Pancreas (tissue), 10 donors: ENCODE results near the gene ARHGEF7. TPM values are rescaled to one million over a fixed set of nuclear protein-coding genes. Genes with fewer than 3 reads are reported as not detected.

ENCODE experiments used
- ATAC-seq, 4 donors: fragments of 200-7000 bp; cut with Tn5 transposase; one replicate each; pipeline versions ENCODE4 v1.8.0 to v1.9.1; 2020; ENCODE audit warnings: mild to moderate bottlenecking in 4 of 4, moderate library complexity in 4 of 4
- DNase-seq, 6 donors: peaks; one replicate each; pipeline ENCODE4 v3.0.0-alpha.2; 2020
- FAIRE-seq: peaks from 2 replicates; lab custom pipeline; 2012; peaks lifted over from hg19 to GRCh38; lab: Jason Lieb, UNC
- H3K27ac ChIP-seq, 4 donors: fragments of 200-600 bp; sonication (generic); 1 replicate in 3 of 4; 2 replicates in 1 of 4; pipeline versions ENCODE4 v1.5.0 to v1.8.0; 2020
- H3K27me3 ChIP-seq, 4 donors: fragments of 200-600 bp; one replicate each; pipeline ENCODE4 v1.8.0; 2021
- H3K36me3 ChIP-seq, 3 donors: fragments of 200-600 bp; sonication (generic) in 1 of 3; one replicate each; pipeline versions ENCODE4 v1.5.0 to v1.8.0; 2020 to 2021
- H3K4me1 ChIP-seq, 3 donors: fragments of 200-600 bp; one replicate each; pipeline ENCODE4 v1.8.0; 2021
- H3K4me3 ChIP-seq, 4 donors: fragments of 200-600 bp; sonication (generic) in 2 of 4; one replicate each; pipeline versions ENCODE4 v1.5.0 to v1.8.0; 2020 to 2021
- H3K9me3 ChIP-seq, 4 donors: fragments of 200-600 bp; one replicate each; pipeline ENCODE4 v1.8.0; 2021
- CTCF ChIP-seq, 4 donors: fragments of 200-600 bp; sonication (generic) in 3 of 4; IDR thresholded peaks; one replicate each; pipeline versions ENCODE4 v1.5.0 to v1.8.0; 2021; ENCODE audit warnings: antibody characterized with exemption in 4 of 4
- WGBS, 2 donors: extraction: QIAGEN DNeasy Blood & Tissue Kit; methylation state at CpG; one replicate each; pipeline ENCODE4 v1.1.7; 2013; 5-methylcytosine and 5-hydroxymethylcytosine counted together
- intact Hi-C, 3 donors: fragments of 100-400 bp; cut with DNase I; formaldehyde crosslinking; loops; one replicate each; pipeline versions ENCODE4 v1.11.1 to v1.14.2; 2022
- polyA plus RNA-seq, 2 donors: library from polyadenylated mRNA; stranded (reverse); fragments of 200-250 nt; gene quantifications; one replicate each; pipeline ENCODE4 v1.2.3, GENCODE V29; 2013
- total RNA-seq, 6 donors: library from RNA; stranded (reverse); fragmentation: NEBNext Ultra II Directional in 4 of 6; extraction: Animal tissue kit (Norgen Biotek cat#: 25700) in 4 of 6; gene quantifications; one replicate each; pipeline versions ENCODE4 v1.2.1 to v1.2.4, GENCODE V29; 2021 to 2023
- donor health status: healthy with polysubstance abuse.
- donor health status: DM: no; HTN: no; CAD: no; lungs with moderate emphysema.
- donor health status: DM: no; HTN: no; CAD: no.
- donor health status: control.
- donor health status: control.
- donor health status: Bipolar disorder and iron deficiency.
- donor health status: DM: yes; HTN: yes; CAD: no.
- donor health status: DM: no; HTN: no; CAD: no.
- donor health status: DM: no; HTN: no; CAD: no.
- donor health status: DM: yes; HTN: yes; CAD: no.

Gene ARHGEF7
- total and polyA plus RNA-seq, 8 donors: 13.4 to 37.7 (median 22.2) TPM

- Histone ChIP-seq H3K4me3 (no peak overlapping the region), H3K27me3 (no peaks in the 10 kb centered on the region), H3K27ac (no peak overlapping the region), H3K36me3 (peaks cover 0 to 29% (median 0%) of the 10 kb centered on the region in 3 donors), H3K9me3 (no peaks in the 10 kb centered on the region), H3K4me1 (peaks cover 16 to 18% (median 16%) of the 10 kb centered on the region in 3 donors)
- ATAC-seq (no peak), FAIRE-seq (no peak), DNase-seq (no peak)
- TF ChIP-seq CTCF (IDR thresholded peaks at IDR 0.05): no peak
- intact Hi-C loops: no loop called here
- 95 to 97% methylated on average over 11 of the region's 11 CpGs for WGBS, 2 donors
Observed at GRCh38 chr13:111245576-111246384, 130.7 kb downstream of the ARHGEF7 start.

GRCh38 chr13:111247552-111247951 lies 132.4 kb downstream of the ARHGEF7 start:
- peak overlapping the region in 1 of 4 donors; percentile 17 for H3K27ac ChIP-seq
- no peak overlapping the region for H3K4me3 ChIP-seq
- peaks cover 0 to 23% (median 0%) of the 10 kb centered on the region in 3 donors for H3K36me3 ChIP-seq
- WGBS, 2 donors: 24 to 25% methylated on average over 7 of the region's 7 CpGs
- DNase-seq (peak in 4 of 6 donors; percentile 42 to 67 (median 48)), ATAC-seq (peak; percentile 89 to 94 (median 90)), FAIRE-seq (no peak)
- peaks cover 16 to 22% (median 18%) of the 10 kb centered on the region in 3 donors for H3K4me1 ChIP-seq
- TF ChIP-seq CTCF (IDR thresholded peaks at IDR 0.05): no peak
- intact Hi-C loops: no loop called here
- no peaks in the 10 kb centered on the region for H3K9me3 ChIP-seq
- no peaks in the 10 kb centered on the region for H3K27me3 ChIP-seq

GRCh38 chr13:111248822-111249221 lies 133.7 kb downstream of the ARHGEF7 start:
- peak; percentile 50 to 70 (median 60) for ATAC-seq
- Histone ChIP-seq H3K27ac (no peak overlapping the region), H3K27me3 (no peaks in the 10 kb centered on the region), H3K36me3 (peaks cover 0 to 19% (median 0%) of the 10 kb centered on the region in 3 donors), H3K9me3 (no peaks in the 10 kb centered on the region), H3K4me1 (peaks cover 16 to 23% (median 18%) of the 10 kb centered on the region in 3 donors), H3K4me3 (no peak overlapping the region)
- peak in 2 of 6 donors; percentile 43 to 53 for DNase-seq
- WGBS, 2 donors: 21 to 22% methylated on average over 3 of the region's 3 CpGs
- no peak for TF ChIP-seq CTCF (IDR thresholded peaks at IDR 0.05)
- intact Hi-C loops: no loop called here
- no peak for FAIRE-seq

GRCh38 chr13:111249637-111250360 lies 134.7 kb downstream of the ARHGEF7 start:
- TF ChIP-seq CTCF (IDR thresholded peaks at IDR 0.05): no peak
- no peak for ATAC-seq
- H3K36me3 ChIP-seq: peaks cover 0 to 9% (median 0%) of the 10 kb centered on the region in 3 donors
- DNase-seq: no peak
- intact Hi-C loops: no loop called here
- no peaks in the 10 kb centered on the region for H3K27me3 ChIP-seq
- H3K9me3 ChIP-seq: no peaks in the 10 kb centered on the region
- H3K4me1 ChIP-seq: peaks cover 16 to 23% (median 18%) of the 10 kb centered on the region in 3 donors
- no peak for FAIRE-seq
- H3K27ac ChIP-seq: no peak overlapping the region
- WGBS, 2 donors: 85 to 89% methylated on average over 12 of the region's 12 CpGs
- H3K4me3 ChIP-seq: no peak overlapping the region
